Testis (tissue), 3 donors: ENCODE measurements around the gene DEXI. TPM values are rescaled to one million over a fixed set of nuclear protein-coding genes. Genes with fewer than 3 reads are reported as not detected.

Source experiments
- DNase-seq: peaks from one replicate; pipeline ENCODE4 v3.0.0-alpha.2; 2019
- H3K27ac ChIP-seq, 2 donors: fragments of 200-600 bp; sonication (generic); one replicate each; pipeline ENCODE4 v1.5.1; 2019
- H3K27me3 ChIP-seq: fragments of 200-600 bp; sonication (generic); one replicate; pipeline ENCODE4 v1.5.1; 2019
- H3K36me3 ChIP-seq: fragments of 200-600 bp; sonication (generic); one replicate; pipeline ENCODE4 v1.5.1; 2017; ENCODE audit warnings: low read depth; ENCODE audit errors: missing control alignments
- H3K4me1 ChIP-seq: fragments of 200-600 bp; sonication (generic); one replicate; pipeline ENCODE4 v1.5.1; 2019
- H3K4me3 ChIP-seq, 2 donors: fragments of 200-600 bp; sonication (generic); one replicate each; pipeline ENCODE4 v1.5.1; 2017 to 2019
- H3K9me3 ChIP-seq: fragments of 200-600 bp; sonication (generic); one replicate; pipeline ENCODE4 v1.5.1; 2017
- POLR2A ChIP-seq: fragments of 450-650 bp; IDR thresholded peaks from one replicate; pipeline ENCODE4 v1.6.1; 2017; ENCODE audit warnings: antibody characterized with exemption, mild to moderate bottlenecking, moderate library complexity
- WGBS, 2 donors: methylation state at CpG; one replicate each; pipeline ENCODE4 v1.1.5; 2018; 5-methylcytosine and 5-hydroxymethylcytosine counted together
- intact Hi-C: fragments of 100-400 bp; cut with DNase I; formaldehyde crosslinking; loops from one replicate; pipeline ENCODE4 v1.15.1; 2023; ENCODE audit warnings: low total_unique reads
- polyA plus RNA-seq: library from polyadenylated mRNA; stranded (reverse); fragments of 350-450 nt; fragmentation: Illumina TruSeq; extraction: RNeasy Lipid Tissue Mini Kit (QIAGEN cat#74804); gene quantifications from one replicate; pipeline ENCODE4 v1.2.3, GENCODE V29; 2014; ENCODE audit warnings: low read depth, low replicate concordance; ENCODE audit not compliant: insufficient read depth
- total RNA-seq, 2 donors: library from RNA; depleted of rRNA; stranded (reverse); fragments of >200 nt; gene quantifications; one replicate each; pipeline ENCODE4 v1.2.3, GENCODE V29; 2016
- TF ChIP-seq, protein P1 (sequence below), 3 experiments: fragments of 450-650 bp in 2 of 3; fragments of 200-600 bp in 1 of 3; sonication (generic) in 1 of 3; IDR thresholded peaks; one replicate each; pipeline ENCODE4 v1.5.1; 2016 to 2019; ENCODE audit warnings: antibody characterized with exemption in 3 of 3, mild to moderate bottlenecking in 2 of 3, moderate library complexity in 1 of 3

The DEXI gene
- total and polyA plus RNA-seq, 3 donors from 2014 or later = 30.0 to 57.4 (median 39.0) TPM

DNA sequence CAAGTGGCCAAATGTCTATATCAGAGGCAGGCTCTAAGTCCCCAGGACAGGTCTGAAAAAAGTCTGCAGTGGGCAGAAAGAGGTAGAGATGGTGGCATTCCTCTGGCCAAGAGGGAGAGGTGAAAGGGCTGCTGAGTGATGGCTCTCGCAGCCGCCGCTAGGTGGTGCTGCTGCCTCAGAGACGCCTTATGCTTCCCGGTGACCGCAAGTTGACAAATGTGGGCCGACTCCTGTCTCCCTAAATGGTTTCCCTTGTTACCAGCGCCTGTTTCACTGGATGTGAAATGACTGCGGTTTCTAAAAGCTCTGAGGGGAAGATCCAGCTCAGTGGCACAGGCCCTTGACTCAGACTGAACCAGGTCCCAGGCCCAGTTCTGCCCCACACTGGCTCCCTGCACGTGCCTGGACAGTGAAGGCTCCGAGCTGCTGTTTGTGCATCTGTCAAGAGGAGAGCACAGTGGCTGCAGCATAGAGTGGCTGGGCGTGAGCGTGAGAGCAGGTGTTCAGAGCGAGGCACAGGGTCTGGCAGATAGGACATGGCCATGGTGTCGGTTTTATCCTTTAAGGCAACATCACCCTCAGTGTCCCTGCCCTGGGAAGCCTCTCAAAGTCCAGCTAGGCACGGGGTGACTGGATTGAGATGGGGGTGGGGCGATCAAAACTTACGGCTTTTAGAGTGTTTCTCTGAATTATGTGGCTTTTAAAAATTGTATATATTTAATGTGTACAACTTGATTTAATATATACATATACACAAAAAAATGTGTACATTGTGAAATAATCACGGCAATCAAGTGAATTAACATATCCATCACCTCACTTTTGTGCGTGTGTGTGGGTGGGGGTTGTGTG lies 22.0 kb upstream of the DEXI start:
- Histone ChIP-seq H3K27me3 (no peaks in the 10 kb centered on the region), H3K36me3 (no peaks in the 10 kb centered on the region), H3K9me3 (no peaks in the 10 kb centered on the region), H3K4me1 (peaks cover 3% of the 10 kb centered on the region), H3K4me3 (no peak overlapping the region), H3K27ac (no peak overlapping the region)
- TF ChIP-seq POLR2A = no peak
- TF ChIP-seq, protein P1, sequence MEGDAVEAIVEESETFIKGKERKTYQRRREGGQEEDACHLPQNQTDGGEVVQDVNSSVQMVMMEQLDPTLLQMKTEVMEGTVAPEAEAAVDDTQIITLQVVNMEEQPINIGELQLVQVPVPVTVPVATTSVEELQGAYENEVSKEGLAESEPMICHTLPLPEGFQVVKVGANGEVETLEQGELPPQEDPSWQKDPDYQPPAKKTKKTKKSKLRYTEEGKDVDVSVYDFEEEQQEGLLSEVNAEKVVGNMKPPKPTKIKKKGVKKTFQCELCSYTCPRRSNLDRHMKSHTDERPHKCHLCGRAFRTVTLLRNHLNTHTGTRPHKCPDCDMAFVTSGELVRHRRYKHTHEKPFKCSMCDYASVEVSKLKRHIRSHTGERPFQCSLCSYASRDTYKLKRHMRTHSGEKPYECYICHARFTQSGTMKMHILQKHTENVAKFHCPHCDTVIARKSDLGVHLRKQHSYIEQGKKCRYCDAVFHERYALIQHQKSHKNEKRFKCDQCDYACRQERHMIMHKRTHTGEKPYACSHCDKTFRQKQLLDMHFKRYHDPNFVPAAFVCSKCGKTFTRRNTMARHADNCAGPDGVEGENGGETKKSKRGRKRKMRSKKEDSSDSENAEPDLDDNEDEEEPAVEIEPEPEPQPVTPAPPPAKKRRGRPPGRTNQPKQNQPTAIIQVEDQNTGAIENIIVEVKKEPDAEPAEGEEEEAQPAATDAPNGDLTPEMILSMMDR (IDR thresholded peaks at IDR 0.05) = peak; percentile 74 to 85 (median 80)
- WGBS, 2 donors = 50 to 63% methylated on average over 14 to 20 of the region's 20 CpGs
- peak; percentile 85 for DNase-seq
- intact Hi-C loops = no loop called here

DNA sequence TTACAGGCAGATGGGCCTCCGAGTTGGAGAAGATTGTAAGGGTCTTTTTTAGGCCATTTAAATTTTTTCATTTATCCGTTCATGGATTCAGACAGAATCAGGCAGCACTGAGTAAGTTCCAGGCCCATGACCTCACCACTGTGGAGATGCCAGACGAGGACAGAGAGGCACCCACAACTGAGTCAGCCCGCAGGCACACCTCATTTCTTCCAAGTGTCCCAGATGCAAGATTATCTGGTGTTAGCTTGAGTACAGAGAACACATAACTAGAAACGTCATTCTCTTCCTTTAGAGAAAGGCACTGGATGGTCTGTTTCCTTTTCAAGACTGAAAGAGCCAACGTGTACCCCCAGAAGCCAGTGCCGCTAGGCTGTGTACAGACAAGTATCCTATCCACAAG lies 19.0 kb upstream of the DEXI start:
- no peaks in the 10 kb centered on the region for H3K36me3 ChIP-seq
- H3K27me3 ChIP-seq = no peaks in the 10 kb centered on the region
- WGBS, 2 donors = 78 to 84% methylated on average over 7 of the region's 7 CpGs
- peaks cover 3% of the 10 kb centered on the region for H3K4me1 ChIP-seq
- DNase-seq = no peak
- H3K9me3 ChIP-seq = no peaks in the 10 kb centered on the region
- intact Hi-C loops = no loop called here
- no peak overlapping the region for H3K4me3 ChIP-seq
- TF ChIP-seq POLR2A = no peak
- TF ChIP-seq, protein P1 (IDR thresholded peaks at IDR 0.05) = no peak
- no peak overlapping the region for H3K27ac ChIP-seq

DNA sequence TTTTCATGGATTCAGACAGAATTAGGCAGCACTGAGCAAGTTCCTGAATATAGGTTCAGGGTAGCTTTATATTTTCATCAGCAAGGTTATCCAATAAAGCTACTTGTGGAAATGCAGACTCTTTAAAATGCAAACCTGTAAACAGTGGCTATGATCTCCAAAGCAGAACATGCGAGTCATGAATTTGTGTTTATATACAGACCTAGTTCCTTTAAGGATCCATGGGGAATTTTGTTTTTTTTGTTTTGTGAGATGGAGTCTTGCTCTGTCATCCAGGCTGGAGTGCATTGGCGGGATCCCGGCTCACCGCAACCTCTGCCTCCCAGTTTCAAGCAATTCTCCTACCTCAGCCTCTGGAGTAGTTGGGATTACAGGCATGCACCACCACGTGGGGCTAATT lies 16.9 kb upstream of the DEXI start:
- H3K27ac ChIP-seq = no peak overlapping the region
- no peaks in the 10 kb centered on the region for H3K9me3 ChIP-seq
- intact Hi-C loops = no loop called here
- TF ChIP-seq POLR2A = no peak
- TF ChIP-seq, protein P1 (IDR thresholded peaks at IDR 0.05) = no peak
- H3K27me3 ChIP-seq = no peaks in the 10 kb centered on the region
- 94 to 95% methylated on average over 5 of the region's 5 CpGs for WGBS, 2 donors
- peaks cover under 1% of the 10 kb centered on the region for H3K4me1 ChIP-seq
- no peak for DNase-seq
- H3K36me3 ChIP-seq = no peaks in the 10 kb centered on the region
- no peak overlapping the region for H3K4me3 ChIP-seq

GRCh38 chr16:10957771-10958482 lies 15.7 kb upstream of the DEXI start:
- no peaks in the 10 kb centered on the region for H3K36me3 ChIP-seq
- H3K27me3 ChIP-seq = no peaks in the 10 kb centered on the region
- H3K27ac ChIP-seq = no peak overlapping the region
- no peak for DNase-seq
- 91 to 96% methylated on average over 6 of the region's 6 CpGs for WGBS, 2 donors
- H3K4me1 ChIP-seq = no peaks in the 10 kb centered on the region
- intact Hi-C loops = no loop called here
- no peak overlapping the region for H3K4me3 ChIP-seq
- TF ChIP-seq, protein P1 (IDR thresholded peaks at IDR 0.05) = no peak
- no peak for TF ChIP-seq POLR2A
- H3K9me3 ChIP-seq = no peaks in the 10 kb centered on the region
